Embryonic facial prominence (tissue), 1 donor: ENCODE measurements around the gene SPOCK2.

Experiments
- DNase-seq: peaks from one replicate; pipeline ENCODE4 v3.0.0-alpha.2; 2016; ENCODE audit errors: extremely low spot score

SPOCK2 gene

DNA sequence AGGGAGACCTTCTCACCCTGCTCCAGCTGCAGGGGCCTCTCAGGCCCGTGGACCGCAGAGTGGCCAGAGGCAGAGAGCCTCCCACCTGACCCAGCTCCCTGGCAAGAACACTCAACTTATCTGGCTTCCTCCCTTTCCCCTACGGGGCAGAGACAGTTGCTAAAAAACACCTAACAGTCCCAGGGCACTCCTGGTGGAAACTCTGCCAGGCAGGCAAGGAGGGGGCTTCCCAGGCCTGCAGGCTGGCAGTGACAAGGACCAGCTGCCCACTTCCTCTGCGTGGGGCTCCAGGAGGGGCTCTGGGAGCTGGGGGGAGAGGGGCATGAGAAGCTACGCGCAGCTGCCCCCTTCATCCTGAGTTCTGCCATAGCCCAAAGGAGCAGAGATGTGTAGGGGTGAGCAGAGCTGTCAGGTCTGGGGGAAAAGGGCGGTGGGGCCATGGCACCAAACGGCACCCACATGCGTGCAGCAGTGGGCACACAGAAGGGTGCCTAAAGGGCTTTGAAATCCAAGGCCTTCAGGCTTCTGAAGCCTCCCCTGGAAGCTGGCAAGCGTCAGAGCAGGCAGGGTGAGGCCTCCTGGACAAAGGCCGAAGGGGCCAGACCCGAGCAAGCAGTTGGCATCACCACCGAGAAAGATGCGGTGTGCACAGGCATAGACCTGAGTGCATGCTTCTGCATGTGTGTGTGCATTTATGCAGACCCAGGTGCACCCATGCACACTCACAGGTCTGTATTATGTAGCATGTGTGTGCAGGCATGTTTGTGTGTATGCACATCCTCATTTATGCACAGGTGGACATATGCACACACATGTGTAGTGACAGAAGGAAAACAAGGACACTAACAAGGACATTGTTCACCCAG is 14.4 kb downstream of the SPOCK2 start:
- no peak for DNase-seq

GRCh38 chr10:72072639-72073038 is 15.7 kb downstream of the SPOCK2 start:
- DNase-seq, result no peak

- no peak for DNase-seq
Observed at GRCh38 chr10:72072046-72072445, 16.3 kb downstream of the SPOCK2 start.

DNA sequence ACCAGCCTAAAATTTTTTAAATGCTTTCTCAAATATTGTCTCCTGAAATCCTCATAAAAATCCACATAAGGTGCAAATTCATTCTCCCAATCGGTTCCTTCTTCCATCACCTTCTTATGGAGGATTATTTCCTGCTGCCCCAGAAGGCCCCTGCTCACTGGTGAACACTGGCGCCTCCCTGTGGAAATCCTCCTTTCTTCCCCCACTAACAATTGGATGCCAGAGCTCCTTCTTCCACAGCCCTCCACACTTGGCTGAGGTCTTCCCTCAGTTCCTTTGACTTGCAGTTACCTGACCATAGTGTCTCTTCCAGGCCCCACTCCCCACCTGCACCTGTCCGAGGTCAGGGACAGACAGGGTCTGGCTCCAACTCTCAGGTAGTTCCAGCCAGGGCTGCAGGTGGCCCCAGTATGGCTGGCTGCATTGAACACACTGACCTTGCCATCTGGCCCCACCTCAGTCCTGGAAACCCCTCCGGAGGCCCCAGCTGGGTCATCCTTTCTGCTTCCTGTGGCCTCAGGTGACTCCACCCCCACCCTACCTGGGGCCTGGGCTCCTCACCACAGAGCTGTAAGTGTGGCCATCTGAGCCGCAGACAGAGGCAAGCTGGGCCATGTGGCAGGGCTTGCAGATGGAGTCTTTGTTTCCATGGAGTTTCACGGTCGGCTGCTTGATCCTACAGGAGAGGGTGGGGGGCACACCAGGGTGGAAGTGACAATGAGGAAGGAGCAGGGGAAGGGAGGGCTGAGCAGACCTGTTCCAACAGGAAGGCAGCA is 18.4 kb downstream of the SPOCK2 start:
- no peak for DNase-seq

DNA sequence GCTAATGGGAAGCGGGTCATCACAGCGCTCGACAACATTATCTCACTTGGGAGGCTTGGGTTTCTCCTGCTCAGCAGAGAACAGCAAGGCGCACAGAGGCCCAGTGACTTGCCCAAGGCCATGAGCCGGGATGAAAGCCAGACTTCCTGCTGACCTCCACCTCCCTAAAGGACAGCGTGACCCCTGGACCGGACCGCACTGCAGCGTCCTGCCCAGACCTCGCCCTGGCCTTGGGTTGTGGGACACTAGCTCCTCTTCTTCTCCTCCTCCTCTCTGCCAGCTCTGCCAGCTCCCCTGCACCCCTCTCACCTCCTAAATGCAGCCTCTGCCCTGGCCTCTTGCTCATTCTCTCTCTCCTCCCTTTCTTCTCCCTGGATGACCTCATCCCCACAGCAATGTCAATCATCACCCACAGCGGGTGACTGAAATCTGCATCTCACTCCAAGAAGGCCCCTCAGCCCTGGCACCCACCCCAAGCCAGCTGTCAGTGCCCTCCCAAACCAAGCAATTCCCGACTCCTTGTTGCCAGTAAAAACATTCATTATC is 19.4 kb downstream of the SPOCK2 start:
- DNase-seq, result no peak

GRCh38 chr10:72068126-72068765 is 20.1 kb downstream of the SPOCK2 start:
- DNase-seq, result no peak

DNA sequence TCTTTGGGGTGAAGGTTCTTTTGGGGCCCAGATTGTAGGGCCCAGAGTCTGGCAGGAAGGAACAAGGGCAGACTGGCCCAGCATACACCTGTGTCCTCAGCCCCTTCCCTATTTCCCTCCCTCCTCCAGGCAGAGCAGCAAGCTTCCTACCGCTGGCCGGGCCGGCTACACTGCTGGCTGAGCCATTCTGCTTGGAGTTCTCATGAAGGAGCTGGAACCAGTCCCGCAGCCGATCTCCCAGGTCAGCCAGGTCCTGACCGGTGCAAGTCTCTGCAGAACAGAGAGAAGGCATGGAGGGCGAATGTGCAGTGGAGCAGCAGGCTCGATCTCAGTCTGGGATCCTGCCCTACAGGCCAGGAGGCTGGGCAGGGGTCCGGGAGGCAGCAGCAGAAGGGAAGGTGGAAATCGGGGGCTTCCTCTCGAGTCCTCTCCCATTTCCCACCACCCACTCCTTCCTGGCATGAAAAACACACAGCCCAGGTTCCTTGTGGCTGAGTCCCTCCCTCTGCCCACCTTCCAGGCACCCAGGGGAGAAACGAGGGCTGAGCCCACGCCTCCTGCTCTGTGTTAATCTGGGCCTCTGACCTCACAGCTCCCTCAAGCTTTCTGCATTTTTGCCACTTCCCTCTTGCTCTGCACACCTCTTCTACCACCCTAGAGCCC is 20.8 kb downstream of the SPOCK2 start:
- DNase-seq, result no peak

DNA sequence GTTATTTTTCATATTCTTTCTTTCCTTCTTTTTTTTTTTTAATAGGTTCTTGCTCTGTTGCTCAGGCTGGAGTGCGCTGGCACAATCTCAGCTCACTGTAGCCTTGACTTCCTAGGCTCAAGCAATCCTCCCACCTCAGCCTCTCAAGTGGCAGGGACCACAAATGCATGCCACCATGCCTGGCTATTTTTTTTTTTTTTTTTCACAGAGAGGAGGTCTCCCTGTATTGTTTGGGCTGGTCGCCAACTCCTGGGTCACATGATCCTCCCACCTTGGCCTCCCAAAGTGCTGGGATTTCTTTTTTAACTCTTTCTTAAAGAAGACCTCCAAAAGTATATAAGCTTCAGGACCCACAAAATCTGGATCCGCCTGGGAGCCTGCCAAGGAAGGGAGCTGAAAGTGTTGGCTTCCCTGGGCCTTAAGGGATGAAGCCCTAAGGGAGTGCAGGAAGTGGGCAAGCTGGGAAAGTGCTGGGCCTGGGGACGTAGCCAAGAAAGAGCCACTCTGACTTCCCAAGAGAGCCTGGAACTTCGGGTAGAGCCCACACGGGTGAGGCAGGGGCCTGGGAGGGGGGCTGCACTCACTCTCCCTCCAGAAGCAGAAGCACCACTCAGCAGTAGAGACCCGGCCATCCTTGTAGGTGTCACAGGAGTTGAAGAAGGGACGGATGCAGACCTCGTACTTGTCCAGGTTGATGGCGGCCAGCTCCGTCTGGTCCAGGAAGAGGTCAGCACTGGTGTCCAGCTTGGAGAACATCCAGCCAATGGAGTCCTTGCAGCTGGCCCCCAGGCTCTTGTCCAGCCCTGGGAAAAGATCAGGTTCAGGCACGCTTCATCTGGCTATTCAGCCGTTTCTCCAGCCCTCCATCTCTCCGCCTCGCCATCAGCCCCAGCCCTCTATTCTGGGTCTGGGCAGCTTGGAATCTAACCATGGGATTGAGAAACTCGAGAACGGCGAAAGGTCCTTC is 21.8 kb downstream of the SPOCK2 start:
- no peak for DNase-seq

DNA sequence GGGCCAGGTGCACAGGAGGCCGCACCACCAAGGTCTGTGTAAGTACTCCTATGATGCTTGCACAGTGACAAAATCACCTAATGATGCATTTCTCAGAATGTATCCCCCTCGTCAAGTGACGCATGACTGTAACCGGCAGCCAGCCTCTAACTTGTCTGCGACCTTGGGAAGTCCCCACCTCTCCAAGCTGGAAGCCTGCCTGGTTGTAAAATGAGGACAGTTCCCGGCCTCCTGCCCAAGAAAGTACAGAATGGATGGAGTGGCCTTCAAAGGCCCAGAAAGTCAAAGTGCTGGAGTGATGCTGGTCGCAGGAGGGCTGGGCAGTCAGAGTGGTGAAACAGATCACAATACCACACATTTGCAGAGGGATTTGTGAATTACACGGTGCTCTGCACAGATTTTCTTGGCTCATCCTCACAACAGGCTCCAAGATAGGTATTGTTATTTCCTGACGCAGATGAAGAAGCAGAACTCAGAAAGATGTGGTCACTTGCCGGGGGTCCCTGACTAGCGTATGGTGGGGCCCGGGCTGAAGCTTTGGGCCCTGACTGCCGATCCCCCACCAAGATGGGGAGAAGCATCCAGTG is 22.8 kb downstream of the SPOCK2 start:
- no peak for DNase-seq

DNA sequence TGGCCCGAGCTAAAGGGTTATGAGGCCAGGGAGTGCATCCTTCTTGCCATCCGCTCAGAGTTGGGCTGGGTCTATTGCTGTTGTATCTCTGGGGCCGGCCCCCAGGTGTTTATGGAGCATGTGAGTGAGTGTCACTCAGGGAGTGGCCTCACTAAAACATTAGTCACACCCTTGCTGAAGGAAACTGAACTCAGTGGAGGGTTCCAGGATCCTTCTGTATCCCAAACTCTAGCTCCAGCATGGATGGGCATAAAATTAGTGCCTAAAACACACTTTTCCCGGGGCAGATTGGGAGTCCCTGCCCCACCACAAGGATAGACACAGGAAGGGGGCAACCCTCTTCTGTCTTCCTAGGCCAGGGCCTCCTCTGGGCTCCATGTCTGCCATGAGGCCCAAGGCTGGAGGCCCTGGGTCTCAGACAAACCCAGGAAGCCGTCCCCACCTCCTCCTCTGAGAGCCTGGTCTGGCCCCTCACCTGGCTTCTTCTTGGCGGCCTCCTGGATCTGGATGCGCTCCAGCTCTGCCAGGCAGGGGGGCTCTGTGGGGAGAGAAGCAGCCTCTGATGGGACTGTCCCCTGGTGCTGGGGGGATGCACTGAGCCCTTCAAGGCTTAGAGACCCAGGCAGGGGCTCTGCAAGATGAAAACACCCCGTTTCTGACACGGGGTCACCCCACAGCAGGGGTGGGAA is 24.5 kb downstream of the SPOCK2 start:
- DNase-seq, result no peak

DNA sequence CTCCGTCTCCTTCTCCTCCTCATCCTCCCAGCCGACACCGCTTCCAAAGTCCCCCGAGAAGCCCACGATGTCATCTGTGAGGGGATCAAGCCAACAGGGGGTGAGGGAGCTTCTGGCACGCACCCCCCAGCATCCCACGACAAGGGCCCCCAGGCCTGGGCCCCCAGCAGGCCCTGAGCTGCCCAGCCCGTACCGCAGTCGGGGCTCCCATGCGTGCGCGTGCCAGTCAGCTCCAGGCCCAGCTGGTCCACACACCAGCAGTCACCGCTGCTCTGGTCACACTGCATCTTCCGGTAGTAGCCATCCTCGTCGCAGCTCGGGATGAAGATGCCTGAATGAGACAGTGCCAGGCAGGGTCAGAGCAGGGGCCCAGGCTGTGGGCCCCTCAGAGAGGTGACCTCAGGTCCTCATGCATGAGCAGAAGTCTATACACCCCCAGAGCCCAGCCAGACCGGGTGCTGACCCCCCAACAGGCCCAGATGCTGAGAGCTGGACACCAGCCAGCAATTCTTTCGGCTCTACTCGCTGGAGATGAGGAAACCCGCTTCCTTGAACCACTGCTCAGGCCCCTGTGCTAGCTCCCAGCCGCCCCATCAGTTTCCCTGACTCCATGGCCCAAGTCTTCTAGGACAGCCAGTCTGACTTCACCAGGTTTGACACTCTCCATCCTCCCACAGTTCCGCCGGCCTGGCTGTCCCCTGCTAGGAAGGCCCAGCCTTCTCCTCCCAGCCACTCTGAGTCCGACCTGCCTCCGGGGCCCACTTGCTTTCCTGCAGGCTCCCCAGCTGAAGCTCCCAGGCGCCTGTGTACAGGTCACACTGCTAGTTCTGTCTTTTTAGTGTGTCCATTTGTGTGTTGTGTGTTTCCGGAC is 25.3 kb downstream of the SPOCK2 start:
- DNase-seq, result no peak

DNA sequence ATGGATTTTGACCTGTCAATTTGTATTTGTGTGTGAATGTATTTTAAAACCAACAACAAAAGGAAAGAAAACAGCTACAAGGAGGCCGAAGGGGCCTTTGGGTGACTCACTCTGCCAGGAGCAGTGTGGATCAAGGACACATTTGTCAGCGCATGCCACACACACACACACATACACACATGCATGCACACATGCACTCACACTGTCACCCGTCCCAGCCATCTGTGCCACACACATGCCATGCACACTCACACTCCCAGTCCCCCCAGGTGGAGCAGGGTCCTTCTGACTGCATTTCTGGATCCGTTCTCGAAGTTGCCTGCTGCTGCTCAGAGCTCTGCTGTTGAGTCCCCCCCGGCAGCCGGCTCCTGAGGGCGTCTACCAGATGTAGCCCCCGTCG is 26.0 kb downstream of the SPOCK2 start:
- DNase-seq, result no peak

- DNase-seq, result no peak
Observed at GRCh38 chr10:72061930-72062329, 26.4 kb downstream of the SPOCK2 start.

- no peak for DNase-seq
Observed at GRCh38 chr10:72061491-72061890, 26.9 kb downstream of the SPOCK2 start.

GRCh38 chr10:72059843-72060822 is 28.2 kb downstream of the SPOCK2 start:
- no peak for DNase-seq

DNA sequence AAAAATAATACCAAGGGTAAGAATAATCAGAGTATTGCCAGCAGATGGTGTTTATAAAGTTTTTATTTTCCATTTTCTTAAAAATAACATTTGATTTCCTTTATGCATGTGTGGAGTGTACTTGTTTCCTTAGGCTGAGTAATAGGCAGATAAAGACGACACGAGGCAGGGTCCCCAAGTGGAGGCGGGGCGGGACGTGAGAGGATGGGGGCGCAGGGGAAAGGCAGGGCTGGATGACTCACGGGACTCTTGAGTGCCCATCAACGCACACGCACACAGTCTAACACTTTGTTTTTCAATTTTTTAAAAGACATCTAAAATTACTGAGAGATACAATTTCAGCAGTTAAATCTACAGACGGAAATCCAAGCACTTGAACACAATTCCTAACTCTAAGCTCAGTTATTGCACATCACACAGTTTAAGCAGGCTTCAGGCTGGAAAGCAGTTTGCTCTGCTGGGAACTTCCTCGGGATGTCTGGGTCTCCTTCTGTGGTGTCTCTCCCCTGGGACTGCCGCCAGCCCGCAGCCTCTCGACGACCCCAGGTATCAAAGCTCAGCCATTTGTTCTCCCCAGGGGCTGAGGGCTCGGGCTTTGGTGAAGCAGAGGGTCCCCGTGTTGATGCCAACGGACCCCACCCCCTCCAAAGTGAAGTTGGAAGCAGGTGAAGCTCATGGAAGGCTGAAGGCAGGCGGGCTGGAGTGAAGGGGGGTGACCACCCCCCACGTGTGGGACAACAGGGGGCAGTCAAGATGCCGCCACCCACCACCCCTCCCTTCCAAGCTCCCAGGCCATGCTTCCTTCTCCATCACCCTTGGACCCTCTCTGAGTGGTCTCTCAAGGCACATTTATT is 29.1 kb downstream of the SPOCK2 start:
- DNase-seq, result no peak
